CD14-positive monocyte (primary cell): ENCODE measurements around the gene TMEM119. TPM values are rescaled to one million over a fixed set of nuclear protein-coding genes. Genes with fewer than 3 reads are reported as not detected.
"Not testable (repeated sequence)": the region's sequence is repeated elsewhere in the genome, so short reads cannot be mapped to it uniquely, and the experiment has no call there.

Experiments
- DNase-seq, 3 donors: peaks; one replicate each; pipeline ENCODE4 v3.0.0-alpha.2; 2011 to 2022
- H2AFZ ChIP-seq: 2 replicates; pipeline ENCODE4 v1.6.0; 2012; ENCODE audit warnings: mild to moderate bottlenecking, low read depth, low read length, inconsistent platforms; ENCODE audit not compliant: insufficient read depth, poor library complexity, severe bottlenecking
- H3K27ac ChIP-seq, 2 donors: 1 replicate in 1 of 2; 2 replicates in 1 of 2; pipeline ENCODE4 v1.5.1; 2012 to 2013; ENCODE audit warnings: low read length in 2 of 2, control low read depth in 1 of 2, inconsistent platforms in 1 of 2, low read depth in 1 of 2, mild to moderate bottlenecking in 1 of 2
- H3K27me3 ChIP-seq, 2 donors: one replicate each; pipeline versions ENCODE4 v1.6.0 to v1.6.1; 2011 to 2013; ENCODE audit warnings: low read length in 2 of 2; ENCODE audit not compliant: control insufficient read depth in 2 of 2, insufficient read depth in 2 of 2
- H3K36me3 ChIP-seq, 2 donors: replicated peaks in 1 of 2; 1 replicate in 1 of 2; 2 replicates in 1 of 2; pipeline versions ENCODE4 v1.5.1 to v1.6.1; 2012 to 2013; ENCODE audit warnings: low read length in 2 of 2, control low read depth in 1 of 2, inconsistent platforms in 1 of 2, mild to moderate bottlenecking in 1 of 2; ENCODE audit not compliant: insufficient read depth in 2 of 2, control insufficient read depth in 1 of 2
- H3K4me1 ChIP-seq, 2 donors: 1 replicate in 1 of 2; 2 replicates in 1 of 2; pipeline versions ENCODE4 v1.5.1 to v1.6.1; 2012 to 2013; ENCODE audit warnings: low read length in 2 of 2, control low read depth in 1 of 2, inconsistent platforms in 1 of 2, mild to moderate bottlenecking in 1 of 2, moderate library complexity in 1 of 2; ENCODE audit not compliant: insufficient read depth in 2 of 2, control insufficient read depth in 1 of 2
- H3K4me2 ChIP-seq: replicated peaks from 2 replicates; pipeline ENCODE3; 2012; ENCODE audit warnings: low read length, moderate library complexity, mild to moderate bottlenecking; ENCODE audit not compliant: poor library complexity, severe bottlenecking; ENCODE audit errors: extremely low read depth
- H3K4me3 ChIP-seq, 3 experiments: fragments of 200-600 bp in 1 of 3; sonication (generic) in 1 of 3; replicated peaks in 1 of 3; 1 replicate in 2 of 3; 2 replicates in 1 of 3; pipeline ENCODE4 v1.5.1; 2011 to 2013; ENCODE audit warnings: low read length in 3 of 3, mild to moderate bottlenecking in 3 of 3, control low read depth in 2 of 3, low read depth in 2 of 3, inconsistent platforms in 1 of 3, moderate library complexity in 1 of 3
- H3K79me2 ChIP-seq: 2 replicates; pipeline ENCODE4 v1.6.0; 2012; ENCODE audit warnings: mild to moderate bottlenecking, control low read depth, inconsistent platforms, low read length, moderate library complexity; ENCODE audit not compliant: insufficient read depth
- H3K9ac ChIP-seq: 2 replicates; pipeline ENCODE4 v1.6.0; 2017; ENCODE audit warnings: low read length, mild to moderate bottlenecking; ENCODE audit not compliant: insufficient read depth, poor library complexity, severe bottlenecking
- H3K9me3 ChIP-seq, 2 donors: replicated peaks in 1 of 2; 1 replicate in 1 of 2; 2 replicates in 1 of 2; pipeline versions ENCODE4 v1.5.1 to v1.6.1; 2012 to 2013; ENCODE audit warnings: low read length in 2 of 2, control low read depth in 1 of 2; ENCODE audit not compliant: control insufficient read depth in 1 of 2, insufficient read depth in 1 of 2
- H4K20me1 ChIP-seq: 2 replicates; pipeline ENCODE4 v1.6.0; 2012; ENCODE audit warnings: mild to moderate bottlenecking, low read length, control low read depth, moderate library complexity; ENCODE audit not compliant: insufficient read depth
- H3K27ac Mint-ChIP-seq, 7 donors: one replicate each; pipeline ENCODE4 v1.8.0; 2020; ENCODE audit warnings: mild to moderate bottlenecking in 7 of 7, mixed read lengths in 7 of 7, moderate library complexity in 6 of 7, inconsistent platforms in 2 of 7
- H3K27me3 Mint-ChIP-seq, 3 donors: one replicate each; pipeline ENCODE4 v1.8.0; 2021 to 2022; ENCODE audit warnings: low read depth in 3 of 3, mild to moderate bottlenecking in 3 of 3, mixed read lengths in 3 of 3, moderate library complexity in 3 of 3, inconsistent platforms in 1 of 3
- H3K36me3 Mint-ChIP-seq, 2 donors: one replicate each; pipeline ENCODE4 v1.8.0; 2020; ENCODE audit warnings: mixed read lengths in 2 of 2, inconsistent platforms in 1 of 2, mild to moderate bottlenecking in 1 of 2
- H3K4me1 Mint-ChIP-seq: one replicate; pipeline ENCODE4 v1.8.0; 2020; ENCODE audit warnings: mild to moderate bottlenecking, mixed read lengths
- H3K4me3 Mint-ChIP-seq, 2 donors: one replicate each; pipeline ENCODE4 v1.8.0; 2020; ENCODE audit warnings: mild to moderate bottlenecking in 2 of 2, mixed read lengths in 2 of 2, moderate library complexity in 1 of 2
- H3K9me3 Mint-ChIP-seq, 7 donors: one replicate each; pipeline ENCODE4 v1.8.0; 2020 to 2022; ENCODE audit warnings: mixed read lengths in 7 of 7, mild to moderate bottlenecking in 6 of 7, moderate library complexity in 6 of 7, inconsistent platforms in 2 of 7
- WGBS: methylation state at CpG from one replicate; pipeline ENCODE4 v1.1.5; 2013; ENCODE audit warnings: missing lambda C conversion rate; ENCODE audit not compliant: insufficient coverage; 5-methylcytosine and 5-hydroxymethylcytosine counted together
- intact Hi-C, 2 donors: fragments of 100-400 bp; cut with micrococcal nuclease; formaldehyde crosslinking; loops; one replicate each; pipeline versions ENCODE4 v1.15.0 to v1.15.1; 2023
- polyA plus RNA-seq, 3 donors: library from polyadenylated mRNA; depleted of rRNA in 1 of 3; unstranded in 2 of 3; stranded (reverse) in 1 of 3; fragments of 300-500 nt in 2 of 3; fragments of >200 nt in 1 of 3; fragmentation: Illumina TruSeq in 2 of 3; gene quantifications; 1 replicate in 2 of 3; 2 replicates in 1 of 3; pipeline ENCODE4 v1.2.3, GENCODE V29; 2012 to 2021
- TF ChIP-seq, protein P1 (sequence below): fragments of 200-600 bp; IDR thresholded peaks from one replicate; pipeline ENCODE4 v1.8.0; 2022; ENCODE audit warnings: antibody characterized with exemption, mild to moderate bottlenecking

The TMEM119 gene
- polyA plus RNA-seq, 3 donors: 0.18 to 0.85 (median 0.56) TPM

DNA sequence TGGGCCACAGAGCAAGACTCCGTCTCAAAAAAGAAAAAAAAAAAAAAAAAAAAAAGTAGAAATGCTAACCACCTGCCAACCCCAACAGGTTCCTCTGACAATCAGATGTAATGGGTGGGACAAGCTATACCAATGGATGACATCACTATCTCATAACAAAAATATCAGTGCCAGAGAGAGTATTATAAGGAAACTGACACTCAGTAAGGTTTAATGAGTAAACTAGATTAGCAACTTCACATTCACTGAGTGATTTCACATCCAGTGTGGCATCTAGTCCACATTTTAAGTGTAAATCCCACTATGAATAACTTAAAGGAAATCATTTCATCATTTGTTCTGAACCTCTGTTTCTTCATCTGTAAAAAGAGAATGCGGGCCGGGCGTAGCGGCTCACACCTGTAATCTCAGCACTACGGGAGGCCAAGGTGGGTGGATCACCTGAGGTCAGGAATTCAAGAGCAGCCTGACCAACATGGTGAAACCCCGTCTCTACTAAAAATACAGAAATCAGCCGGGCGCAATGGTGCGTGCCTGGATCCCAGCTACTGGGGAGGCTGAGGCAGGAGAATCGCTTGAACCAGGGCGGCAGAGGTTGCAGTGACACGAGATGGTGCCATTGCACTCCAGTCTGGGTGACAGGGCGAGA is 38.8 kb downstream of the TMEM119 start:
- H3K27ac Mint-ChIP-seq: peak overlapping the region in 3 of 7 donors; percentile 23 to 100 (median 33)
- H3K9me3 Mint-ChIP-seq: no peaks in the 10 kb centered on the region
- H3K4me3 Mint-ChIP-seq: no peak overlapping the region
- peaks cover 86% of the 10 kb centered on the region for H3K79me2 ChIP-seq
- peaks cover 38% of the 10 kb centered on the region for H3K4me1 Mint-ChIP-seq
- H3K4me2 ChIP-seq: no peak overlapping the region
- no peak for DNase-seq
- peaks cover 45% of the 10 kb centered on the region for H4K20me1 ChIP-seq
- 100% methylated on average over 7 of the region's 14 CpGs for WGBS
- TF ChIP-seq, protein P1, sequence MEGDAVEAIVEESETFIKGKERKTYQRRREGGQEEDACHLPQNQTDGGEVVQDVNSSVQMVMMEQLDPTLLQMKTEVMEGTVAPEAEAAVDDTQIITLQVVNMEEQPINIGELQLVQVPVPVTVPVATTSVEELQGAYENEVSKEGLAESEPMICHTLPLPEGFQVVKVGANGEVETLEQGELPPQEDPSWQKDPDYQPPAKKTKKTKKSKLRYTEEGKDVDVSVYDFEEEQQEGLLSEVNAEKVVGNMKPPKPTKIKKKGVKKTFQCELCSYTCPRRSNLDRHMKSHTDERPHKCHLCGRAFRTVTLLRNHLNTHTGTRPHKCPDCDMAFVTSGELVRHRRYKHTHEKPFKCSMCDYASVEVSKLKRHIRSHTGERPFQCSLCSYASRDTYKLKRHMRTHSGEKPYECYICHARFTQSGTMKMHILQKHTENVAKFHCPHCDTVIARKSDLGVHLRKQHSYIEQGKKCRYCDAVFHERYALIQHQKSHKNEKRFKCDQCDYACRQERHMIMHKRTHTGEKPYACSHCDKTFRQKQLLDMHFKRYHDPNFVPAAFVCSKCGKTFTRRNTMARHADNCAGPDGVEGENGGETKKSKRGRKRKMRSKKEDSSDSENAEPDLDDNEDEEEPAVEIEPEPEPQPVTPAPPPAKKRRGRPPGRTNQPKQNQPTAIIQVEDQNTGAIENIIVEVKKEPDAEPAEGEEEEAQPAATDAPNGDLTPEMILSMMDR: no peak
- intact Hi-C loops: no loop called here
- H3K9me3 ChIP-seq: no peaks in the 10 kb centered on the region
- H3K36me3 ChIP-seq: peaks cover 13 to 30% of the 10 kb centered on the region in 2 donors
- no peak overlapping the region for H2AFZ ChIP-seq
- H3K36me3 Mint-ChIP-seq: peaks cover 17 to 31% of the 10 kb centered on the region in 2 donors
- H3K9ac ChIP-seq: no peak overlapping the region
- H3K4me3 ChIP-seq: no peak overlapping the region
- H3K27me3 ChIP-seq: no peaks in the 10 kb centered on the region
- H3K27ac ChIP-seq: no peak overlapping the region
- H3K4me1 ChIP-seq: peaks cover 28 to 36% of the 10 kb centered on the region in 2 donors
- H3K27me3 Mint-ChIP-seq: peaks cover 0 to 2% (median 0%) of the 10 kb centered on the region in 3 donors

DNA sequence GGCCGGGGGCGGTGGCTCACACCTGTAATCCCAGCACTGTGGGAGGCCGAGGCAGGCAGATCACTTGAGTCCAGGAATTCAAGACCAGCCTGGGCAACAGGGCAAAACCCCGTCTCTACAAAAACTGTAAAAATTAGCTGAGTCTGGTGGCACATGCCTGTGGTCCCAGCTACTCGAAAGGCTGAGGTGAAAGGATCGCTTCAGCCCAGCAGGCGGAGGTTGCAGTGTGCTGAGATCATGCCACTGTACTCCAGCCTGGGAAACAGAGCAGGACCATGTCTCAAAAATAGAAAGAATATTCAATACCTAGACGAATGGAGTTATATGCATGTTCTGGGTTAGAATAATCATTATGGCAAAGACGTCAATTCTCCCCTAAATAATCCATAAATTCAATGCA is 42.5 kb downstream of the TMEM119 start:
- Histone ChIP-seq H4K20me1 (peaks cover 82% of the 10 kb centered on the region), H3K4me1 (peaks cover 19 to 32% of the 10 kb centered on the region in 2 donors), H3K36me3 (peaks cover 13 to 29% of the 10 kb centered on the region in 2 donors), H3K79me2 (peaks cover 99% of the 10 kb centered on the region)
- intact Hi-C loops, H2AFZ ChIP-seq, H3K9me3 Mint-ChIP-seq, H3K27ac Mint-ChIP-seq, DNase-seq, H3K4me2 ChIP-seq, H3K27me3 Mint-ChIP-seq, H3K27ac ChIP-seq, H3K9ac ChIP-seq, H3K27me3 ChIP-seq, H3K4me3 ChIP-seq, H3K9me3 ChIP-seq, H3K4me3 Mint-ChIP-seq: not testable (repeated sequence)
- peaks cover 60% of the 10 kb centered on the region for H3K4me1 Mint-ChIP-seq
- 98% methylated on average over 6 of the region's 9 CpGs for WGBS
- peaks cover 18 to 31% of the 10 kb centered on the region in 2 donors for H3K36me3 Mint-ChIP-seq
